HG03469 (cell line): ENCODE data around the gene GHRHR.

Experiments
- ATAC-seq: cut with Tn5 transposase; IDR thresholded peaks from one replicate; pipeline ENCODE4 v1.9.1; 2021; ENCODE audit warnings: mild to moderate bottlenecking, moderate library complexity, moderate number of reproducible peaks; ENCODE audit not compliant: unreplicated experiment

GHRHR gene

GRCh38 chr7:30965883-30966282, 2.1 kb downstream of the GHRHR start:
- ATAC-seq: no peak

GRCh38 chr7:30968294-30968693, 4.5 kb downstream of the GHRHR start:
- no peak for ATAC-seq

DNA sequence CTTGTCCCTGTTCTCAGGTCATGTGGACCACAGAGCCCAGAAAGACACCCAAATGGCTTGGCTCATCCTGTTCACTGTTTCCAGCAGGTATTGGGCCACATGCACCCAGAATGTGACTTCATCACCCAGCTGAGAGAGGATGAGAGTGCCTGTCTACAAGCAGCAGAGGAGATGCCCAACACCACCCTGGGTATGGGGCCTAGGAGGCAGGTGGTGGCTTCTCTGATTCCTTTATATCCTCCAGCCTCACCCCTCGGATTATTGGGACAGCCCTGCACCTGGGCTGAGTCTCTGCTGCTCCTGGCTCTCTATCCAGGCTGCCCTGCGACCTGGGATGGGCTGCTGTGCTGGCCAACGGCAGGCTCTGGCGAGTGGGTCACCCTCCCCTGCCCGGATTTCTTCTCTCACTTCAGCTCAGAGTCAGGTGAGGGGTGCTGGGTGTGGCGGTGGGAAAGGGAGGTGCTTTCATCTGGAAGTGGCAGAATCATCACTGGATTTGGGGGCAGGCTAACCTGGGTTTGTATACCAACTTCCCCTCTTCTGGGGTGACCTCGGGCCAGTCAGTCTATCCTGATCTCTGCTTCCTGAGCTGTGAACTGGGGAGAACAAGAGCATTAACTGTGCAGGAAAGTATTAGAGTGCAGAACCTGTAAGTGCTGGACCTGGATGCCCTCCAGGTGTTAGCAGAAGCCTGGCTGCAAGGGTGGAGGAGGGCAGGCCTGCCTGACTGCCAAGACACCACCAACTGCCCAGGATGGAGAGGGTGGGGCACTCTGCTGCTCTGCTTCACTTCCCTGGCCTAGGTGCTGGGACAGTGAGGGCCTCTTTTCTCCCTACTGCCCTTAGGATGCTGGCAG, 5.2 kb downstream of the GHRHR start:
- ATAC-seq: no peak

GRCh38 chr7:30969604-30969970, 5.8 kb downstream of the GHRHR start:
- no peak for ATAC-seq

DNA sequence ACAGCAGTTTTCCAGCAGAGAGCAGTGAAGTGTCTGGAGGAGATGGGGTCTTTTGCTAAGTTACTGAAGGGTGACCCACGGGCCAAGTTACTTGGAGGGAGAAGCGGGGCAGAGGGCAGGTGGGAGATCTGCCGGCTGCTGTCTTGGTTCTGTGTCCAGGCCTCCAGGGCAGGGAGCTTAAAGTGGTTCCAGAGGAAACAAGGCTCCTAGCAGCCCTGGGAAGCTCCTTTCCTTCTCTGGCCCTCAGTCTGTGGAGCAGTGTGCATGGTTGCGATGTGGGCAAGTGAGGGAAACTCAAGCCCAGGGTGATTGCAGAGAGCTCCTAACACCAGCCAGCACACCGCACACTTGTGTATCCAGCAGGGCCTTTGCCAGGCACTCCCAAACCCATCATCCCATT, 6.3 kb downstream of the GHRHR start:
- ATAC-seq: no peak

GRCh38 chr7:30970594-30971094, 6.9 kb downstream of the GHRHR start:
- no peak for ATAC-seq

DNA sequence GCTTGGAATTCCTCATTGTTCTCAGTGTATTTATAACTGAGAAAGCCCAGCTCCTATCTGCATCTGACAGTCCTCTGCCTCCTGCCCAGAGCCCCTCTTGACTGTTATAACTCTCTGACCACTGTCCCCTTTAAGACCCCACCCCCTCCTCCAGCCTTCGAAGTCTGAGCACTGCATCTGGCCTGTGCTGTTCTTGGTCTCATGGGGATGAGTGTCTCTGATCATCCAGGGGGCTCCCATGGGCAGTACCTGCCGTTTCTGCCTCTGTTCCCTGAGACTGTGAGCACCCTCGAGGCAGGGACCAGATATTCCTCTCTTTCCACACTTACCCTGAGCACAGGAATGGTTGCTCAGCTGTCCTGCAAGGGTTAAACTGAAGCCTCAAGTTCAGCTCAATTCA, 7.7 kb downstream of the GHRHR start:
- ATAC-seq: no peak

- no peak for ATAC-seq
Measured at GRCh38 chr7:30971840-30972563, 8.2 kb downstream of the GHRHR start.

DNA sequence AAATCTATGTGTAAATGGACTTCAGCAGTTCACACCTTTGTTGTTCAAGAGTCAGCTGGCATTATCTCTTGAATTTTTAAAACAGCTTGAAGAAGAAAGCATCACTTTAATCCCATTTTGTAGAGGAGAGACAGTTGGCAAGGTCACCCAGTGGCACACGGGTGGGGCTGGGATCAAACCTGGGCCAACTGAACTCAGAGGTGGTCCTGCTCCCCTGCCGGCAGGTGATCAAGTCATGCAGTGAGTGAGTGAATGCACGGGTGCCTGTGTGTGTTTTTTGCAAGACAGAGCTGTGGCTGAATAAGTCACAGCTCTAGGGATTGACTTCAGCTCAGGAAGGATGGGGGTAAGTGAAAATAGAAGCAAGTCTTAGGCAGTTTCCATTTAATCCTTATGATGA, 9.5 kb downstream of the GHRHR start:
- no peak for ATAC-seq

DNA sequence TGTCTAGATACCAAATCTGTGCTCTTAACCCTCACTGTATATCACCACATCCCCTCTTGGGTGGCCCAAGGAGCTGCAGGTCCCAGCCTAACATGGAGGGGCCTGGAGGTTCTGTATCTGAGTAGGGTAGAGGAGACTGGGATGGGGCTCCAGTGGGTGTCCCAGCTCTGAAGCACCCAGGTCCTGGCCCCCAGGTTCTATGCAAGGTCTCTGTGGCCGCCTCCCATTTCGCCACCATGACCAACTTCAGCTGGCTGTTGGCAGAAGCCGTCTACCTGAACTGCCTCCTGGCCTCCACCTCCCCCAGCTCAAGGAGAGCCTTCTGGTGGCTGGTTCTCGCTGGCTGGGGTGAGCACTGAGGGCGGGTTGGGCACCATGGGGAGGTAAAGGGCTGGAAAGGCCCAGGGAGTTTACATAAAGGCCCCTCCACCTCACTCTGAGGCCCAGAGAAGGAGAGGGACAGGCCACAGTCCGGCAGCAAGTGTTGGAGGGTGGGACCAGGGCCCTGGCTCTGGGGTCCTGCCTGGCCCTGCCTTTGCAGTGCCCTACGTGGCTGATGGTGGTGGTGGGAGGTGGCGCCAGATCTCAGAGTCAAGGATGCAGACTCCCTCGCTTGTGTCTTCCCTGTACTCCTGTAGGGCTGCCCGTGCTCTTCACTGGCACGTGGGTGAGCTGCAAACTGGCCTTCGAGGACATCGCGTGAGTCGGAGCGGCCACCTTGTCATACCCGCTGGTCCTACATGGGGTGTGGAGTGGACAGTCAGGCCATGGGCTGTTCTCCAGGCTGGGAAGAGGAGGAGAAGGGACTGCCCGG, 10.2 kb downstream of the GHRHR start:
- no peak for ATAC-seq

GRCh38 chr7:30974605-30975255, 11.0 kb downstream of the GHRHR start:
- peak; percentile 89 for ATAC-seq

GRCh38 chr7:30975256-30975899, 11.6 kb downstream of the GHRHR start:
- no peak for ATAC-seq

- ATAC-seq: no peak
Measured at GRCh38 chr7:30976381-30976780, 12.6 kb downstream of the GHRHR start.

DNA sequence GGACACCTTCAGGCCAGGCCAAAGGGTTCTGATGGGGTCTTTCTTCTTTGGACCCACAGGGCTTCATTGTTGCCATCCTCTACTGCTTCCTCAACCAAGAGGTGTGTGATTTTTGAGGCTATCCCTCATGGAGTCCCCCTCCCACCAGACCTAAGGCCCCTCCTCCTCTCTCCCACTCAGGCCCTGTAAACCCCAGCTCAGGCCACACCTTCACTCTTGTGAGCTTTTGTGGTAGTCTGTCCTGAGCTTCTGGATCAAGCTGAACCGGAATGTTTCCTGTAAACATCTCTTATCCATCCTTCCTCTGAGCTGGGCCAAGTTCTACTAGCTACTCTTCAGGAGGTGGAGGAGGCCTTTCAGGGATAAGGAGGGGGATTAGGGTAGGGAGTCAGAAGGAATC, 13.5 kb downstream of the GHRHR start:
- ATAC-seq: no peak

- no peak for ATAC-seq
Measured at GRCh38 chr7:30977896-30978564, 14.3 kb downstream of the GHRHR start.

- ATAC-seq: no peak
Measured at GRCh38 chr7:30979027-30979426, 15.3 kb downstream of the GHRHR start.

- no peak for ATAC-seq
Measured at GRCh38 chr7:30980194-30980593, 16.4 kb downstream of the GHRHR start.

DNA sequence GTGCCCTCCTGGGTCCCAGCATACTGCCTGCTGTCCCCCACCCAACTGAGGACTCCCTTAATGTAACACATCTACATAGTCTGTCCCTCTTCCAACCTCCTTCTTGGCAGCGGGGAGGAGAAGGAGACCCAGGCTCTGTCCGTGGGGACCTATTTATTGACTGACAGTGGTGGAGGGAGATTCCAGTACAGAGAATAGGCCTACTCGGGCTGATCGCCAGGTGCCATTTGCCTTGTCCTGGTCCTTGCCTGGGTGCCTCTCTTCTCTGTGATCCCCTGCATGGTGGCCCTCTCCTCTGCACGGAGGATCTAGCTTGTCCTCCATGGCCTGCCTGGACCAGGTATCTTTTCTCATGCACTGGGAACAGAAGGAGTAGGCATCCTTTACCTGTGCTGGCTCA, 17.0 kb downstream of the GHRHR start:
- ATAC-seq: no peak

DNA sequence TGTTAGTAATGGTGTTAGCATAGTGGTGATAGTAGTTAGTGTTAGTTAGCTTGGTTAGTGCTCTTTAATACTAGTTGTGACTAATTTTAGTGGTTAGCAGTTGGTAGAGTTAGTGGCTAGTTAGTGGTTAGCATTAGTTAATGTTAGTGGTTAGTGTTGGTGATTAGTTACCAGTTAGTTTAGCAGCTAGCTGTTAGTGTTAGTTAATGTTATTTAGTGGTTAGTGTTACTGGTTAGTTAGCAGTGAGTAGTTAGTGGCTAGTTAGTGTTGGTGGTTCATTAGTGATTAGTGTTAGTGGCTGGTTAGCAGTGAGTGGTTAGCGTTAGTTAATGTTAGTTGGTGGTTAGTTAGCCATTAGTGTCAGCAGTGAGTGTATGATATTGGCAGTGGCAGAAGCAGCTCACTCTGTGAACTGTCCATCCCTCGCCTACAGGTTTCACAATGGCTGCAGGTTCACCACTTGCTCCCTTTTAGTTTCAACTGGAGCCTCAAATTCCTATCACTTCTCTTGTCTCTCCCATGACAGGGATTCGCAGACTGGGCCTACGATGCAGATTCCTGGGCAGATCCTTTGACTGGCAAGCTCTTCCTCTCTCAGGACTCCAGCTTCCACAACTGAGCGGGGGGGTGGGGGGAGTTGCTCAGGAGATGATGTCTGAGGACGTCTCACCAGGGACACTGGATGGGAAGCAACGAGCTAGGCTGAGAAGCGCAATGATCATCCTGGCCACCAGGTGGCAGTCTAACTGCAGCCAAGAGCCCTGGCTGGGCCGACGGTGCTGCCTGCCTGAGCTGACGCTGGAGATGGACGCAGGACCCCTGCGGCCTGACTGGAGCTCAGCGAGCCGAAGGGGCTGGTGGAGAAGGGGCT, 19.5 kb downstream of the GHRHR start:
- ATAC-seq: peak; percentile 76
